Common myeloid progenitor, CD34-positive (primary cell): Measurements from ENCODE around the gene TNFAIP8L1.

Source experiments
- CTCF ChIA-PET: fragments of 350-600 bp; sonication (Branson Sonifier 250); formaldehyde crosslinking; loops from one replicate; lab custom pipeline; 2021; ENCODE audit warnings: antibody characterized with exemption; lab: Charles Lee
- POLR2A ChIA-PET: fragments of 350-600 bp; sonication (Branson Sonifier 250); formaldehyde crosslinking; loops from one replicate; lab custom pipeline; 2021; ENCODE audit warnings: antibody characterized with exemption; lab: Charles Lee
- DNase-seq, 3 donors: peaks; one replicate each; pipeline versions ENCODE4 v3.0.0 to v3.0.0-alpha.2; 2013
- H3K27ac ChIP-seq, 2 experiments: 1 replicate in 1 of 2; 2 replicates in 1 of 2; pipeline ENCODE4 v1.7.0; 2013; ENCODE audit warnings: inconsistent platforms in 2 of 2, low read length in 2 of 2, mild to moderate bottlenecking in 2 of 2, low read depth in 1 of 2, moderate library complexity in 1 of 2; ENCODE audit not compliant: severe bottlenecking in 2 of 2, insufficient read depth in 1 of 2, poor library complexity in 1 of 2
- H3K27me3 ChIP-seq, 5 experiments: replicated peaks in 2 of 5; 1 replicate in 3 of 5; 2 replicates in 2 of 5; pipeline versions ENCODE4 v1.6.1 to v1.7.0; 2013; ENCODE audit warnings: low read length in 4 of 5, mild to moderate bottlenecking in 2 of 5, moderate library complexity in 2 of 5, inconsistent platforms in 1 of 5; ENCODE audit not compliant: insufficient read depth in 5 of 5, control insufficient read depth in 4 of 5
- H3K36me3 ChIP-seq, 4 experiments: 1 replicate in 2 of 4; 2 replicates in 2 of 4; pipeline versions ENCODE4 v1.6.1 to v1.7.0; 2013; ENCODE audit warnings: low read length in 3 of 4, control low read depth in 1 of 4, mild to moderate bottlenecking in 1 of 4; ENCODE audit not compliant: control insufficient read depth in 4 of 4, insufficient read depth in 4 of 4
- H3K4me1 ChIP-seq, 4 experiments: 1 replicate in 3 of 4; 2 replicates in 1 of 4; pipeline versions ENCODE4 v1.6.1 to v1.7.1; 2013; ENCODE audit warnings: low read length in 3 of 4, mild to moderate bottlenecking in 3 of 4, control low read depth in 1 of 4, inconsistent platforms in 1 of 4, moderate library complexity in 1 of 4; ENCODE audit not compliant: control insufficient read depth in 4 of 4, insufficient read depth in 4 of 4; ENCODE audit errors: control extremely low read depth in 1 of 4
- H3K4me3 ChIP-seq, 7 experiments: 1 replicate in 4 of 7; 2 replicates in 3 of 7; pipeline versions ENCODE4 v1.5.1 to v1.7.0; 2013; ENCODE audit warnings: mild to moderate bottlenecking in 7 of 7, low read length in 6 of 7, moderate library complexity in 6 of 7, inconsistent platforms in 2 of 7, low read depth in 2 of 7, control low read depth in 1 of 7; ENCODE audit not compliant: insufficient read depth in 4 of 7, control insufficient read depth in 1 of 7; ENCODE audit errors: extremely low read depth in 1 of 7
- H3K9me3 ChIP-seq, 5 experiments: 1 replicate in 4 of 5; 2 replicates in 1 of 5; pipeline versions ENCODE4 v1.6.1 to v1.7.1; 2013; ENCODE audit warnings: low read length in 4 of 5, mild to moderate bottlenecking in 2 of 5, inconsistent platforms in 1 of 5, low read depth in 1 of 5, moderate library complexity in 1 of 5; ENCODE audit not compliant: control insufficient read depth in 4 of 5, insufficient read depth in 2 of 5; ENCODE audit errors: control extremely low read depth in 1 of 5
- WGBS: methylation state at CpG from one replicate; pipeline ENCODE4 v1.1.5; 2013; ENCODE audit not compliant: insufficient coverage; 5-methylcytosine and 5-hydroxymethylcytosine counted together

TNFAIP8L1 gene

DNA sequence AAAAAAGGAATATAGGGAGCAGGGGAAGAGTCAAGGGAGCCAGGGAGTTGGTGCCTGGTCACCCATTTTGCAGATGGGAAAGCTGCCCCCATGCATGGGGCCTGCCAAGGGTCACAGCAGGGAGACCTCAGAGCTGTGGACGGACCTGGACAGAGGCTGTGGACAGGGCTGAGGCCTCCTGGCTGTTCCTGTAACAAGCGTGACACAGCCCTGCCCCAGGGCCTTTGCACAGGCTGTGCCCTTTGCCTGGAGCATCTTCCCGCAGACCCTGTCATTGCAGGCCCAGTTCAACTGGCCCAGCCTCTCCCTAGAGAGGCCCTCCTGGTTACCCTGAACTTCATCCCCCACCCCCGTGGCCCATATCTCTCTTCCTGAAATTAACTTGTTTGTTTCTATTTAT, 6.4 kb downstream of the TNFAIP8L1 start:
- Histone ChIP-seq H3K27me3 (no peaks in the 10 kb centered on the region), H3K4me1 (peaks cover 0 to 23% (median 16%) of the 10 kb centered on the region in 4 experiments), H3K9me3 (no peaks in the 10 kb centered on the region), H3K4me3 (no peak overlapping the region), H3K27ac (no peak overlapping the region), H3K36me3 (peaks cover 0 to 8% (median 7%) of the 10 kb centered on the region in 4 experiments)
- ChIA-PET CTCF (interaction anchor here (0.8 to 2.4 kb wide), 2 partner anchors 9 to 12 kb away, joined by 3 to 9 read pairs; no protein-coding TSS in a partner anchor), POLR2A (interaction anchor here (0.6 kb wide), 1 partner anchor 10 kb away, joined by 3 read pairs; no protein-coding TSS in a partner anchor)
- DNase-seq: no peak
- WGBS: 100% methylated on average over 3 of the region's 4 CpGs

- no peaks in the 10 kb centered on the region for H3K27me3 ChIP-seq
- H3K27ac ChIP-seq: no peak overlapping the region
- H3K4me1 ChIP-seq: peaks cover 0 to 15% (median 10%) of the 10 kb centered on the region in 4 experiments
- H3K9me3 ChIP-seq: no peaks in the 10 kb centered on the region
- no peak for DNase-seq
- ChIA-PET CTCF (interaction anchor here (1.2 to 1.5 kb wide), 3 partner anchors 11 to 63 kb away, joined by 3 to 5 read pairs (median 3); no protein-coding TSS in a partner anchor), POLR2A (no interaction called here)
- H3K4me3 ChIP-seq: peak overlapping the region in 3 of 7 experiments; percentile 1 to 48 (median 8)
- peaks cover 0 to 22% (median 14%) of the 10 kb centered on the region in 4 experiments for H3K36me3 ChIP-seq
- 40% methylated on average over 11 of the region's 20 CpGs for WGBS
Observed at GRCh38 chr19:4647676-4648644, 8.6 kb downstream of the TNFAIP8L1 start.

- DNase-seq: no peak
- Histone ChIP-seq H3K9me3 (no peaks in the 10 kb centered on the region), H3K27me3 (no peaks in the 10 kb centered on the region), H3K4me1 (peaks cover 0 to 15% (median 11%) of the 10 kb centered on the region in 4 experiments), H3K27ac (no peak overlapping the region), H3K4me3 (no peak overlapping the region), H3K36me3 (peaks cover 0 to 32% (median 20%) of the 10 kb centered on the region in 4 experiments)
- WGBS: 99% methylated on average over 17 of the region's 19 CpGs
- ChIA-PET POLR2A (no interaction called here), CTCF (interaction anchor here (1.0 to 1.5 kb wide), 3 partner anchors 13 to 53 kb away, joined by 3 read pairs; no protein-coding TSS in a partner anchor)
Observed at GRCh38 chr19:4649392-4650047, 10.2 kb downstream of the TNFAIP8L1 start.

DNA sequence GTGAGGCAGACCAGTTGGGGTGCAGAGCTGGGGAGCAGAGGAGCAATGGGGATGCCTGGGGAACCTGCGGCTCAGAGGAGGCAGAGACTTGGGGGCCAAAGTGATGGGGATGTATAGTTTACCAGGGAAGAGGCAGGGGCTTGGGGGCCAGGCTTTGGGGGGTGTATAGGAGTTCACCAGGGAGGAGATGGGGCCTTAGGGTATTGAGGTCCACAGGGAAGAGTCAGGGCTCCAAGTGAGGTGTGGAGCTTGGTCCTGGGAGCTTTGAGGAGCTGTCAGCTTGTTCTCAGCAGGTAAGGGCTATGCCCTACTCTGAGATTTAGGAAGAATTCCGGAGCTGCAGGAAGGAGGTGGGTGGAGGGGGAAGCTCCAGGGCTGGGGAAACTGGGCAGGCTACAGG, 10.8 kb downstream of the TNFAIP8L1 start:
- no peak overlapping the region for H3K4me3 ChIP-seq
- H3K27me3 ChIP-seq: no peaks in the 10 kb centered on the region
- peaks cover 0 to 16% (median 13%) of the 10 kb centered on the region in 4 experiments for H3K4me1 ChIP-seq
- H3K27ac ChIP-seq: no peak overlapping the region
- no peak for DNase-seq
- ChIA-PET POLR2A (no interaction called here), CTCF (interaction anchor here (0.6 to 1.2 kb wide), 5 partner anchors 11 to 123 kb away, joined by 3 to 4 read pairs (median 3); partner anchors contain the start of gene TNFAIP8L1)
- 100% methylated on average over 1 of the region's 2 CpGs for WGBS
- H3K9me3 ChIP-seq: no peaks in the 10 kb centered on the region
- peaks cover 0 to 38% (median 23%) of the 10 kb centered on the region in 4 experiments for H3K36me3 ChIP-seq

GRCh38 chr19:4652075-4652474, 12.8 kb downstream of the TNFAIP8L1 start:
- Histone ChIP-seq H3K9me3 (no peaks in the 10 kb centered on the region), H3K27ac (no peak overlapping the region), H3K36me3 (peaks cover 0 to 44% (median 28%) of the 10 kb centered on the region in 4 experiments), H3K27me3 (no peaks in the 10 kb centered on the region), H3K4me1 (peaks cover 0 to 16% (median 13%) of the 10 kb centered on the region in 4 experiments), H3K4me3 (no peak overlapping the region)
- CTCF ChIA-PET: interaction anchor here (1.0 kb wide), 1 partner anchor 63 kb away, joined by 3 read pairs; no protein-coding TSS in a partner anchor
- WGBS: 98% methylated on average over 35 of the region's 44 CpGs
- POLR2A ChIA-PET: no interaction called here
- no peak for DNase-seq

DNA sequence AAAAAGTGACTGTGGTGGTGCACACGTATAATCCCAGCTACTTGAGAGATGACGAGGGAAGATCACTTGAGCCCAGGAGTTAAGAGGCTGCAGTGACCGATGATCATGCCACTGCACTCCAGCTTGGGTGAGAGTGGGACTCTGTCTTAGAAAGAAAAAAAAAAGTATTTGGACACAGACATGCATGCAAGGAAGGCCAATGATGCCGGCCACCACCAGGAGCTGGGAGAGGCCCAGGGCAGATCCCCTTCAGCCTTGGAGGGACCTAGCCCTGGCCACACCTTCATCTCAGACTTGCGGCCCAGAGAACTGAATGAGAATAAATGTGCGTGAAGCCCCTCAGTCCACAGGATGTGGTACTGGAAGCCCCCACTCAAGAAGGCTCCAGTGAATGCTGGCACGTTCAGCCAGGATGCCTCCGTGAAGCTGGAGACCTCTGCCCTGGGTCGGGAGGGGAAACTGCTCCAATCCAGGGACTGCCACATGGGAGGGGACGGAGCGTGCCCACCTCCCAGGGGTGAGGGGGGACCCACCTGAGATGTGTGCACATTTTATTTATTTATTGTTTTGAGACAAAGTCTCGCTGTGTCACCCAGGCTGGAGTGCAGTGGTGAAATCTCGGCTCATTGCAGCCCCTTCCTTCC, 14.6 kb downstream of the TNFAIP8L1 start:
- Histone ChIP-seq H3K27ac (no peak overlapping the region), H3K36me3 (peaks cover 3 to 61% (median 42%) of the 10 kb centered on the region in 4 experiments), H3K9me3 (peaks cover 0 to 7% (median 3%) of the 10 kb centered on the region in 5 experiments), H3K27me3 (no peaks in the 10 kb centered on the region), H3K4me1 (peaks cover 0 to 7% (median 1%) of the 10 kb centered on the region in 4 experiments), H3K4me3 (no peak overlapping the region)
- WGBS: 95% methylated on average over 10 of the region's 13 CpGs
- POLR2A ChIA-PET: no interaction called here
- no peak for DNase-seq
- CTCF ChIA-PET: interaction anchor here (1.4 to 1.7 kb wide), 3 partner anchors 10 to 16 kb away, joined by 3 to 7 read pairs (median 3); partner anchors contain the start of gene MYDGF
